AML-193 (cell line): ENCODE data around the gene CASP9.
"Not testable (repeated sequence)": the region's sequence is repeated elsewhere in the genome, so short reads cannot be mapped to it uniquely, and the experiment has no call there.

Source experiments
- DNase-seq, 2 experiments: peaks; one replicate each; lab custom pipeline; 2025; lab: John Stamatoyannopoulos, UW

The CASP9 gene

DNA sequence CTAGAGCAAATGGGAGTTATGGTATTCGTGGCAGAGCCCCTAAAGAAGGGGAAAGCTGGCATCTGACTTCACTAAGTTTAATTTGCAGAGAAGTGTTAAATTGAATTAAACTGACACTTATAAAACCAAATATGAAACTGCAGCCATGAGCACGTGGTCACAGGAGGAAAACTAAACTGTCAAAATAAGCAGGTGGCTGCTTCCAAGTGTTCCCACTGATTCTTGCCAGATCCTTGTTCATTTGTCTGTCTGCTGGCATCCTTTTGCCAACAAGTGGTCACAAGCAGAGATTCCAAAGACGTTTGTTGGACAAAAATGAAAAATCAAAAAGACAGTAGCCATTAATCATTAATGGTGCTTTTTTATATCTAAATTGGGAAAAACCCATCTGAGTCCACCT lies 54.7 kb downstream of the CASP9 start:
- DNase-seq, result no peak

GRCh38 chr1:15468145-15468544 lies 55.9 kb downstream of the CASP9 start:
- no peak for DNase-seq

DNA sequence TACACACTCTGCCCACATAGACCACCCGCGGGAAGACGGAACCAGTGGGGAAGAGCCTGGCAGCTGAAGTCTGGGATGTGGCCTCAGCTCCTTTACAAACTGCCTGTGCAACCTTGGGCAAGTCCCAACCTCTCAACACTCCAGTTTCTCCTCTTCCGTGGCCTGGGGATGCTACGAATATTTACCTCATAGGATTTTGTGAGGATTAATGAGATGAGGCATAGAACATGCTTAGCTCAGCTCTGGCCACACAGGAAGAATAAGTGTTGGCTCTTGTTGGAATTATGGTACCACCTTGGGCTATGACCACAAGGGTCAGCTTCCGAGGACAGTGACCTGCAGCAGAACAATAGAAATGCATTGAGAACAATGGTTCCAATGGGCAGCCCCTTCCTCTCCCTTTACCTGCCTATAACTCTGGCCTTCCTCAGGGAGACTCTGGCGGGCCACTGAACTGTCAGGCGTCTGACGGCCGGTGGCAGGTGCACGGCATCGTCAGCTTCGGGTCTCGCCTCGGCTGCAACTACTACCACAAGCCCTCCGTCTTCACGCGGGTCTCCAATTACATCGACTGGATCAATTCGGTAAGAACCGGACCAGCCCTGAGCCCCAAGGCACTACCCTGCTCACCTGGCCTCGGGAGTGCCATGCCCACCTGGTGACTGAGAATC lies 56.9 kb downstream of the CASP9 start:
- DNase-seq, result not testable (repeated sequence)

DNA sequence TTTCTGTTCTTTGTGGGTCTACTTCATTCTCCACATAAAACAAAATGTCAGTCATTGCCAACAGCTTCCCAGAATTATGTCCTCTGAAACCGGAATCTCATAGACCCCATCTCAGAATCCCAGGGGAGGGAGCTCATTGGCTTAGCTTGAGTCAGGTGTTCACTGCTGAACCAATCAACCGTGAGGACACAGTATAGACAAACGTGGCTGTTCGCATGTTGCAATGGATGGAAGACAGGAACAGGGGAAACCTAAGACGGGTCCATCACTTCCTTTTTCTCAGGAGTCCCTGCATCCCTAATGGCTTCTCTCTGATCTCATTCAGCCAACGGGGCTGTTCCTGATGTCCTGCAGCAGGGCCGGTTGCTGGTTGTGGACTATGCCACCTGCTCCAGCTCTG lies 58.3 kb downstream of the CASP9 start:
- DNase-seq, result no peak

- not testable (repeated sequence) for DNase-seq
Measured at GRCh38 chr1:15463926-15464322, 60.1 kb downstream of the CASP9 start.

DNA sequence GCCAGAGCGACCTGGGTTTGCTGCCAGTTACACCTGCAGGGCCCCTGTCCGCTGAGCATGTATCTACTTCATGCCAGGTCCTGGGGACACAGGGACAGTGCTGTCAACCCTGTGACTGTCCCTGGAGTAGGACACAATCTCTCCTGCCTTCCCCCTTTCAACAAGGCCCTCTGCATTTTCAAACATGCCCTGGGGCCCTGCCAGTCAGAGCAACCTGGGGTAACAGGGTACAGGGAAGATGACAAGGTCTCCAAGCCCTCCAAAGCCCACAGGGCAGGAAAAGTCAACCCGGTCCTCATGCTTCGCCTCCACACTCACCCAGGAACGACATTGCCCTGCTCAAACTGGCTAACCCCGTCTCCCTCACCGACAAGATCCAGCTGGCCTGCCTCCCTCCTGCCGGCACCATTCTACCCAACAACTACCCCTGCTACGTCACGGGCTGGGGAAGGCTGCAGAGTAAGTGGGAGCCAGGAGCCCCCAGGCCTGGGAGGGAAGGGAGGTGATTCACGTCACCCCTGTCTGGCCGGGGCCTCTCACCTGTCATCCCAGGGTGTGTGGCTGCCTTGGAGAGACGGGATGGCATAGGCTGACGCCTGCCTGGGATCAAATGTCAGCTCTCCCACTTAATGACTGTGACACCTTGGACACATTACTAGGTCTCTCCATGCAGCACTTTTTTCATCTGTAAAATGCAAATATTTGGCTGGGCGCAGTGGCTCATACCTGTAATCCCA lies 60.8 kb downstream of the CASP9 start:
- not testable (repeated sequence) for DNase-seq

DNA sequence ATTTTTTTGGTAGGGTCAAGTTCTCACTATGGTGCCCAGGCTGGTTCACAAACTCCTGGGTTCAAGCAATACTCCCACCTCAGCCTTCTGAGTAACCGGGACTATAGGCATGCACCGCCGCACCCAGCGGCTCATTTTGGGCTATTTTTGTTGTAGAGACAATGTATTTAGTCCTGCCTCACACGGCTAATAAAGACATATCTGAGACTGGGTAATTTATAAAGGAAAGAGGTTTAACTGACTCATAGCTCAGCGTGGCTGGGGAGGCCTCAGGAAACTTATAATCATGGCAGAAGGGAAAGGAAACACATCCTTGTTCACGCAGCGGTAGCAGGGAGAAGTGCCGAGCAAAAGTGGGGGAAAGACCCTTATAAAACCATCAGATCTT lies 63.3 kb downstream of the CASP9 start:
- DNase-seq, result no peak

GRCh38 chr1:15459771-15460707 lies 64.0 kb downstream of the CASP9 start:
- DNase-seq, result no peak

DNA sequence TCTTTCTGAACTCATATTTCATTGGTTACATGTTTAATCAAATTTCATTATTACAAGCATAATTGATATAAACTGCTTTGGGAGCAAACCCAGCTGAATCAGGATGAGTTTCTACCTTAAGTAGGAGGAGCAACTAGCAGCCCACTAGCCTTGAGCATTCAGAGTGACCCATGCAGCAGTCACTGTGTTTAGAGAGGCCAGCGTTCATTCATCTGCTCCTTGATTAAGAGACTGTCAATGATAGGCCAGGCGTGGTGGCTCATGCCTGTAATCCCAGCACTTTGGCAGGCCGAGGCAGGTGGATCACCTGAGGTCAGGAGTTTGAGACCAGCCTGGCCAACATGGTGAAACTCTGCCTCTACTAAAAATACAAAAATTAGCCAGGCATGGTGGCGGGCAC lies 65.6 kb downstream of the CASP9 start:
- DNase-seq, result not testable (repeated sequence)

DNA sequence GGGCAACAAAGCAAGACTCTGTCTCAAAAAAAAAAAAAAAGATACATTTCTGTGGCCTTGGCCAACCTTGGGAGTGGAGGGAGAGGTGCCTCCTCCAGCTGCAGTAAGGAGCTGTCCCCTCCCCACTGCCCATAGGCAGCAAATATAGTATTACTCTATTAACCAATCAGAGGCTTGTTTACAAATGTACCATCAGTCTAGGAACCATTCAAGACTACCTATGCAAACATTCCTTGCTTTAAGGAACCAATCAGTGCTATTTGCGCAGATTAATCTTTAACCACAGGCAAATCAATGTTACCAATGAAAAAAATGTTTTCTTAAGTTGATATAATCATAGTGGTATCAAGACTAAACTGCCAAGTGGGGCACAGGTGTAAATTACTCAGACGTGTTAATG lies 66.4 kb downstream of the CASP9 start:
- no peak for DNase-seq

- DNase-seq, result no peak
Measured at GRCh38 chr1:15456313-15456954, 67.6 kb downstream of the CASP9 start, which contains the start of gene CELA2A. Gene CELA2A, plus strand, starts transcription at chr1:15456732. Its CDS starts 22 bp downstream, at chr1:15456754.

- DNase-seq, result no peak
Measured at GRCh38 chr1:15455522-15455921, 68.5 kb downstream of the CASP9 start.

DNA sequence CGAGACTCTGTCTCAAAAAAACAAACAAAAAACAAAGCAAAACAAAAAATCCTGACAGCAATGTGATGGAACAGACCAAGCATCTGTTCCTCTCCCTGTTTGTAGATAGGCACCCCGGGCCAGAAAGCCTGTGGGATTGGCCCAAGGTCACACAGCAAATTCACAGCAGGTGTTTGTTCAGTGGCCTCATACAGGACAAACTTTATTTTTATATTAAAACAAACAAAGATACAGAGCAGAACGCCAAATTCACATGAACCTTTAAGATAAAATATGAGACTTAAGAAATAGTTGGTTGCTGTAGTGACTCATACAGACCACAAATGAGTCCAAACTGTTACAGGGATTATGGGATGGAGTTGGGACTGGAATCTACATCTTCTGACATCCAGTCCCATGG lies 69.8 kb downstream of the CASP9 start:
- DNase-seq, result no peak

GRCh38 chr1:15453734-15454133 lies 70.3 kb downstream of the CASP9 start:
- no peak for DNase-seq

- DNase-seq, result no peak
Measured at GRCh38 chr1:15452866-15453571, 71.0 kb downstream of the CASP9 start.

DNA sequence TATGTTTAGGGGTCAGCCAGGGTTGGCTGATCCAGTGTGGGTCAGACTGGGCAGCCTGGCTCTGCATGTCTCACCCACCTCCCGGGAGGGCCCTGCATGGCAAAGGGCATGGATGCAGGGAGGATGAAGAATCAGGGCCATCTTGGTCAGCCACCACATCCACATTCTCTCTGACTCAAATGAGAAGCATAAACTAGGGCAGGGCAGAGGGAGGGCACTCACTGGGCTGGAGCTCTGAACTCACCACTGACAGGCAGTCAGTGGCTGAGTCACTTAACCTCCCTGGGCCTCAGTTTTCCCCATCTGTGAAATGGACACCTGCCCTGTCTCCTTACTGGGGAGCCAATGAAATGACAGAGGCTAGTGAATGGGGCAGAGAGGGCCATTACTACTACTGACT lies 71.8 kb downstream of the CASP9 start:
- DNase-seq, result no peak

DNA sequence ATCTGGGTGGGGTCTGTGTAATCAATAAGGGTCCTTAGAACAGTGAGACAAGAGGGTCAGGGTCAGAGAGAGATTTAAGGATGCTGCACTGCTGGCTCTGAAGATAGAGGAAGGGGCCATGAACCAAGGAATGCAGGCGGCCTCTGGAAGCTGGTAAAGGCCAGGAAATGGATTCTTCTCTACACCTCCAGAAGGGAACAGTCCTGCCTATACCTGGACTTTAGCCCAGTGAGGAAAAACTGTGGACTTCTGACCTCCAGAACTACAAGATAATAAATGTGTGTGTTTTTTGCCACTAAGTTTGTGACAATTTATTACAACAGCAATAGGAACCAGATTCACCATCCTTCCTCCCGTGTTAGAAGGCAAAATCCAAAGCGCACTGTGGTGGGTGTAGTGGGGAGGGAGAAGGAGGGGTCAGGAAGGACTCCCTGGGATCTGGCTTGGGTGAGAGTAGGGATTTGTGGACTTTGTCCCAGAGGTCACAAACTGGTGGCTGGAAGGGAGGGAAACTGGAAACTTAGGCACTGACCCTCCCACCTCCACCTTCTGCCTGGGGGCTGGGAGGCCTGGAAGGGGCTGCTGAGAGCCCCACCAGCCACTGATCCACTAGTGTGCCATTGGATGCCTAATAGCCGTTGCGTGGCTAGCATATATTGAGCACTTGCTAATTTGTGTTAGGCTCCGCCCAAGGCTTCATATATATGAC lies 72.8 kb downstream of the CASP9 start:
- DNase-seq, result no peak

- DNase-seq, result no peak
Measured at GRCh38 chr1:15449567-15449966, 74.4 kb downstream of the CASP9 start.

- no peak for DNase-seq
Measured at GRCh38 chr1:15448877-15449462, 75.0 kb downstream of the CASP9 start.

GRCh38 chr1:15446212-15446611 lies 77.8 kb downstream of the CASP9 start:
- DNase-seq, result no peak
